ENCODE data around the gene RAB22A. TPM values are rescaled to one million over a fixed set of nuclear protein-coding genes. Genes with fewer than 3 reads are reported as not detected.

RAB22A gene
- total and polyA plus RNA-seq, 2 of the 4 experiments (the other 2 are of a cell fraction): 8.2 to 8.4 TPM

GRCh38 chr20:58264271-58264670 lies 45.2 kb upstream of the RAB22A start:
- Histone ChIP-seq H4K20me1 (ENCODE audit: insufficient read depth, low read length) (no peaks in the 10 kb centered on the region), H3K9me1 (ENCODE audit: insufficient read depth, low read length) (peaks cover 37% of the 10 kb centered on the region), H3K9me3 (ENCODE audit: control insufficient read depth, insufficient read depth, low read length) (no peaks in the 10 kb centered on the region), H3K4me2 (ENCODE audit: low read depth, low read length) (no peak overlapping the region), H3K4me1 (ENCODE audit: control insufficient read depth, insufficient read depth, low read length) (peaks cover 3% of the 10 kb centered on the region), H2AFZ (replicated peaks; ENCODE audit: low read length, poor library complexity) (no peak overlapping the region), H4K8ac (ENCODE audit: low read depth in 2 of 2, low read length in 2 of 2) (no peak overlapping the region), H2BK120ac (ENCODE audit: low read depth, low read length) (no peak overlapping the region), H3K9ac (ENCODE audit: low read depth, low read length) (no peak overlapping the region), H3K27me3 (ENCODE audit: control insufficient read depth, insufficient read depth, low read length) (no peaks in the 10 kb centered on the region), H3K79me1 (ENCODE audit: low read depth in 1 of 2, low read length in 2 of 2) (peaks cover 5 to 64% of the 10 kb centered on the region in 2 experiments), H3K36me3 (ENCODE audit: control insufficient read depth, insufficient read depth, low read length) (peaks cover 37% of the 10 kb centered on the region), H2AK9ac (replicated peaks; ENCODE audit: low read depth, low read length, poor library complexity) (no peak overlapping the region), H2BK5ac (ENCODE audit: low read depth, low read length, poor library complexity, severe bottlenecking) (no peak overlapping the region), H4K5ac (ENCODE audit: low read depth, low read length) (no peak overlapping the region), H3K23ac (ENCODE audit: low read depth, low read length) (no peak overlapping the region), H3K4ac (ENCODE audit: low read depth, low read length) (no peak overlapping the region), H3K4me3 (ENCODE audit: insufficient read depth, low read depth, low read length) (no peak overlapping the region), H2BK20ac (ENCODE audit: low read depth, low read length) (no peak overlapping the region), H3K18ac (ENCODE audit: low read depth, low read length) (no peak overlapping the region), H3K27ac (ENCODE audit: insufficient read depth, low read length) (no peak overlapping the region), H4K91ac (ENCODE audit: insufficient read depth, low read depth, low read length) (no peak overlapping the region), H2BK15ac (ENCODE audit: low read depth, low read length) (no peak overlapping the region), H2AK5ac (ENCODE audit: low read depth, low read length) (no peak overlapping the region), H3K56ac (ENCODE audit: extremely low read depth, insufficient read depth, low read length) (no peak overlapping the region), H3K14ac (replicated peaks; ENCODE audit: low read depth, low read length) (no peak overlapping the region)
- intact Hi-C loops (cut with micrococcal nuclease): no loop called here
- in situ Hi-C loops (cut with MboI; ENCODE audit: low sequenced_read_pairs): no loop called here
- TF ChIP-seq CEBPB (IDR thresholded peaks at IDR 0.05; ENCODE audit: low read depth, low read length) (no peak), ELK1 (IDR thresholded peaks at IDR 0.05; ENCODE audit: borderline replicate concordance, low read depth, low read length) (no peak), RCOR1 (IDR thresholded peaks at IDR 0.05; ENCODE audit: insufficient replicate concordance, low read length) (no peak), POLR2A (IDR thresholded peaks at IDR 0.05; ENCODE audit: low read depth, low read length) (no peak), MAZ (IDR thresholded peaks at IDR 0.05; ENCODE audit: borderline replicate concordance, low read depth, low read length) (no peak), RFX5 (IDR thresholded peaks at IDR 0.05; ENCODE audit: low read depth, low read length) (no peak), SMC3 (IDR thresholded peaks at IDR 0.05; ENCODE audit: low read depth, low read length) (no peak), BHLHE40 (IDR thresholded peaks at IDR 0.05; ENCODE audit: low read depth, low read length) (no peak), CTCF (conservative IDR thresholded peaks at IDR 0.05; ENCODE audit: low read depth, low read length) (no peak), MAFK (IDR thresholded peaks at IDR 0.05; ENCODE audit: low read depth, low read length) (no peak), USF2 (IDR thresholded peaks at IDR 0.05; ENCODE audit: low read depth, low read length) (no peak), FOS (IDR thresholded peaks at IDR 0.05; ENCODE audit: low read depth, low read length) (no peak), NFE2L2 (IDR thresholded peaks at IDR 0.05; ENCODE audit: low read depth, low read length) (no peak), CHD1 (IDR thresholded peaks at IDR 0.05; ENCODE audit: low read depth, low read length) (no peak)
- ATAC-seq (ENCODE audit: low read depth): no peak
- WGBS, 2 experiments (ENCODE audit: extremely low coverage in 2 of 2, insufficient read length in 1 of 2): 92% methylated on average over 3 of the region's 6 CpGs; no CpG with 5 or more reads in 1 of the 2 experiments
- BruUV-seq (replicated peaks): no TSS peak
- ChIA-PET POLR2A (ENCODE audit: unreplicated experiment) (no interaction called here), CTCF (no interaction called here)
- no peak for DNase-seq
- dilution Hi-C loops (cut with HindIII; ENCODE audit: low sequenced_read_pairs, unreplicated experiment): no loop called here

All from IMR-90 (cell line).